Endothelial cell of umbilical vein (primary cell): ENCODE measurements around the gene ENTREP1. TPM values are rescaled to one million over a fixed set of nuclear protein-coding genes. Genes with fewer than 3 reads are reported as not detected.

Experiments used
- BruUV-seq: library from RNA; stranded (reverse); fragments of 400-500 nt; replicated peaks from 2 replicates; lab custom pipeline; 2021; lab: Mats Ljungman, UMichigan
- CTCF ChIA-PET: fragments of 300-600, 350-600 bp; sonication (Branson Sonifier 250); formaldehyde crosslinking; loops from one replicate; lab custom pipeline; 2021; ENCODE audit warnings: antibody characterized with exemption, inconsistent platforms; lab: Charles Lee
- POLR2A ChIA-PET: fragments of 300-600, 350-600 bp; sonication (Branson Sonifier 250); formaldehyde crosslinking; loops from one replicate; lab custom pipeline; 2021; ENCODE audit warnings: antibody characterized with exemption, inconsistent platforms; lab: Charles Lee
- DNase-seq: peaks from one replicate; pipeline ENCODE4 v3.0.0-alpha.2; 2011; ENCODE audit warnings: low read depth, low spot score
- FAIRE-seq: peaks from 2 replicates; lab custom pipeline; 2011; peaks lifted over from hg19 to GRCh38; lab: Jason Lieb, UNC
- H2AFZ ChIP-seq: 2 replicates; pipeline ENCODE4 v1.6.0; 2012; ENCODE audit warnings: low read depth, low read length, control low read depth, inconsistent platforms
- H3K27ac ChIP-seq: 2 replicates; pipeline ENCODE4 v1.5.1; 2011; ENCODE audit warnings: low read depth, mild to moderate bottlenecking, control low read depth, low read length, moderate library complexity; ENCODE audit not compliant: insufficient read depth
- H3K27me3 ChIP-seq, 2 experiments: 2 replicates each; pipeline versions ENCODE4 v1.6.0 to v1.6.1; 2011; ENCODE audit warnings: low read length in 2 of 2, mixed read lengths in 1 of 2; ENCODE audit not compliant: control insufficient read depth in 2 of 2, insufficient read depth in 2 of 2
- H3K36me3 ChIP-seq, 2 experiments: 2 replicates in 1 of 2; 3 replicates in 1 of 2; pipeline ENCODE4 v1.5.1; 2011; ENCODE audit warnings: low read length in 2 of 2, mild to moderate bottlenecking in 1 of 2, moderate library complexity in 1 of 2; ENCODE audit not compliant: control insufficient read depth in 2 of 2, insufficient read depth in 2 of 2; ENCODE audit errors: extremely low read depth in 1 of 2
- H3K4me1 ChIP-seq: 3 replicates; pipeline ENCODE4 v1.5.1; 2011; ENCODE audit warnings: mild to moderate bottlenecking, low read length; ENCODE audit not compliant: control insufficient read depth, insufficient read depth; ENCODE audit errors: extremely low read depth
- H3K4me2 ChIP-seq: 2 replicates; pipeline ENCODE4 v1.6.1; 2011; ENCODE audit warnings: low read length, control low read depth, mixed read lengths; ENCODE audit not compliant: insufficient read depth
- H3K4me3 ChIP-seq, 3 experiments: fragments of 200-600 bp in 1 of 3; sonication (generic), shearing (Covaris generic) in 1 of 3; replicated peaks in 1 of 3; 2 replicates each; pipeline ENCODE4 v1.5.1; 2011 to 2016; ENCODE audit warnings: control low read depth in 3 of 3, low read length in 3 of 3, mild to moderate bottlenecking in 2 of 3, inconsistent platforms in 1 of 3, low read depth in 1 of 3, moderate library complexity in 1 of 3; ENCODE audit not compliant: insufficient read depth in 1 of 3
- H3K79me2 ChIP-seq: 2 replicates; pipeline ENCODE4 v1.6.0; 2012; ENCODE audit warnings: low read length, inconsistent platforms; ENCODE audit not compliant: control insufficient read depth, insufficient read depth
- H3K9ac ChIP-seq: replicated peaks from 2 replicates; pipeline ENCODE3; 2011; ENCODE audit warnings: low read length, control low read depth; ENCODE audit not compliant: insufficient read depth; ENCODE audit errors: extremely low read depth
- H3K9me1 ChIP-seq: replicated peaks from 3 replicates; pipeline ENCODE4 v1.6.0; 2011; ENCODE audit warnings: mild to moderate bottlenecking, low read length; ENCODE audit not compliant: control insufficient read depth, insufficient read depth; ENCODE audit errors: extremely low read depth
- H3K9me3 ChIP-seq: replicated peaks from 2 replicates; pipeline ENCODE4 v1.5.1; 2012; ENCODE audit warnings: low read length, inconsistent platforms; ENCODE audit not compliant: control insufficient read depth, insufficient read depth
- H4K20me1 ChIP-seq: replicated peaks from 2 replicates; pipeline ENCODE3; 2011; ENCODE audit warnings: mild to moderate bottlenecking, low read length; ENCODE audit not compliant: control insufficient read depth, insufficient read depth; ENCODE audit errors: extremely low read depth
- CTCF ChIP-seq, 2 donors: IDR thresholded peaks; 1 replicate in 1 of 2; 2 replicates in 1 of 2; pipeline ENCODE4 v1.5.1; 2011; ENCODE audit warnings: low read length in 2 of 2, mild to moderate bottlenecking in 2 of 2, moderate library complexity in 2 of 2, control low read depth in 1 of 2, inconsistent platforms in 1 of 2, low read depth in 1 of 2; ENCODE audit not compliant: insufficient read depth in 1 of 2; ENCODE audit errors: extremely low read depth in 1 of 2
- EZH2 ChIP-seq: IDR thresholded peaks from 2 replicates; pipeline ENCODE4 v1.6.1; 2012; ENCODE audit warnings: borderline replicate concordance, low read depth, mild to moderate bottlenecking, moderate library complexity, low read length, inconsistent platforms; ENCODE audit not compliant: severe bottlenecking
- FOS ChIP-seq: IDR thresholded peaks from 2 replicates; pipeline ENCODE4 v1.6.1; 2011; ENCODE audit warnings: mild to moderate bottlenecking, low read length, moderate library complexity, borderline replicate concordance; ENCODE audit not compliant: insufficient read depth
- GATA2 ChIP-seq: IDR thresholded peaks from 2 replicates; pipeline ENCODE4 v1.7.0; 2011; ENCODE audit warnings: low read depth, mild to moderate bottlenecking, moderate library complexity, mixed read lengths, low read length; ENCODE audit not compliant: insufficient read length, insufficient read depth
- JUN ChIP-seq: IDR thresholded peaks from 2 replicates; pipeline ENCODE4 v1.6.1; 2011; ENCODE audit warnings: borderline replicate concordance, low read depth; ENCODE audit not compliant: insufficient read length, insufficient read depth
- MYC ChIP-seq: IDR thresholded peaks from one replicate; pipeline ENCODE4 v1.6.1; 2011; ENCODE audit warnings: mild to moderate bottlenecking, low read depth, low read length
- POLR2A ChIP-seq: IDR thresholded peaks from 2 replicates; pipeline ENCODE4 v1.6.1; 2012; ENCODE audit warnings: low read depth, mild to moderate bottlenecking, control low read depth, low read length
- POLR2AphosphoS5 ChIP-seq: IDR thresholded peaks from 2 replicates; pipeline ENCODE4 v1.6.1; 2012; ENCODE audit warnings: low read depth, mild to moderate bottlenecking, control low read depth, low read length, moderate library complexity; ENCODE audit not compliant: insufficient read depth
- dilution Hi-C: fragments of 300-500 bp; cut with MboI; formaldehyde crosslinking; loops from one replicate; pipeline ENCODE4 v1.15.0; 2019; ENCODE audit warnings: low sequenced_read_pairs; ENCODE audit not compliant: extremely low pct_ligation_motif_present
- intact Hi-C: fragments of 100-400 bp; cut with micrococcal nuclease; formaldehyde crosslinking; loops from one replicate; pipeline ENCODE4 v1.10.0; 2022
- polyA plus RNA-seq, 4 experiments: library from polyadenylated mRNA; depleted of rRNA in 3 of 4; stranded (reverse) in 3 of 4; unstranded in 1 of 4; fragments of >200 nt; gene quantifications; 2 replicates each; pipeline versions ENCODE4 v1.2.1 to v1.2.3, GENCODE V29; 2011 to 2012; ENCODE audit warnings: missing spikeins in 1 of 4
- total RNA-seq: library from RNA; stranded (reverse); gene quantifications from 2 replicates; pipeline ENCODE4 v1.2.3, GENCODE V29; 2021
- TF ChIP-seq, protein P1 (sequence below): IDR thresholded peaks from 2 replicates; pipeline ENCODE4 v1.6.1; 2011; ENCODE audit not compliant: insufficient read depth, insufficient read length

Gene ENTREP1
- total and polyA plus RNA-seq, 2 donors (not counting 3 experiments of a cell fraction or from before 2014, with no cell fraction given): 7.1 to 13.5 TPM

DNA sequence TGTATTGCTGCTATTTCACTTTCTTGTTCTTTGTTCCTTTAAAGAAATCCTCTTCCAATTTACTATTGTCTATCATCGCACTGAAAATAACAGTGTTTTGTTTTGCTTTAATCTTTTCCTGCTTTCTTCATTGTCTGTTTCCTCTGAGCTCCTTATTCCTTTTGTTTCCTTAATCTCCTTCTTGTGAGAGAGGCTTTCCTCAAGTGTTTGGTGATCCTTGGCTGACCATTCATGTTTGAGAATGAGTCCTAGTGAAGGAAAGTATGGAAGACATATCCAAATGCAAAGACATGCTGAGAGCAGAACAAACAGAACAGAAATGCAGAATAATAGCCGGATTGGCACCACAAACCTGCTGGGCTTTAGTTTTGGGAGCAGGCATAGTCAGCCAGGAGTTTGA lies 42.0 kb upstream of the ENTREP1 start:
- intact Hi-C loops (no loop called here), dilution Hi-C loops (no loop called here)
- H3K9ac ChIP-seq: no peak overlapping the region
- FAIRE-seq (no peak), DNase-seq (peak; percentile 36)
- POLR2A ChIA-PET: no interaction called here
- no peaks in the 10 kb centered on the region for H3K9me1 ChIP-seq
- no peaks in the 10 kb centered on the region for H3K4me1 ChIP-seq
- BruUV-seq: no TSS peak
- H3K9me3 ChIP-seq: no peaks in the 10 kb centered on the region
- H4K20me1 ChIP-seq: no peaks in the 10 kb centered on the region
- H3K27me3 ChIP-seq: peaks cover 0 to 9% of the 10 kb centered on the region in 2 experiments
- no peak overlapping the region for H3K4me2 ChIP-seq
- TF ChIP-seq GATA2 (no peak), JUN (no peak), EZH2 (no peak), CTCF (IDR thresholded peaks at IDR 0.05; ENCODE audit: extremely low read depth in 1 of 2, insufficient read depth in 1 of 2, low read depth in 1 of 2, low read length in 2 of 2) (no peak), POLR2A (no peak), POLR2AphosphoS5 (no peak), FOS (no peak), MYC (no peak)
- TF ChIP-seq, protein P1, sequence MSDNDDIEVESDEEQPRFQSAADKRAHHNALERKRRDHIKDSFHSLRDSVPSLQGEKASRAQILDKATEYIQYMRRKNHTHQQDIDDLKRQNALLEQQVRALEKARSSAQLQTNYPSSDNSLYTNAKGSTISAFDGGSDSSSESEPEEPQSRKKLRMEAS: no peak
- no peaks in the 10 kb centered on the region for H3K79me2 ChIP-seq
- no peak overlapping the region for H3K27ac ChIP-seq
- CTCF ChIA-PET: no interaction called here
- H3K4me3 ChIP-seq: no peak overlapping the region
- no peaks in the 10 kb centered on the region for H3K36me3 ChIP-seq
- no peak overlapping the region for H2AFZ ChIP-seq
